Measurements from ENCODE around the gene RBM26. TPM values are rescaled to one million over a fixed set of nuclear protein-coding genes. Genes with fewer than 3 reads are reported as not detected.
"Not testable (repeated sequence)": the region's sequence is repeated elsewhere in the genome, so short reads cannot be mapped to it uniquely, and the experiment has no call there.

The RBM26 gene
- total RNA-seq, 4 donors from 2014 or later = 14.9 to 44.8 (median 23.1) TPM

GRCh38 chr13:79353693-79354092, 52.4 kb downstream of the RBM26 start:
- Histone ChIP-seq H3K4me3 (no peak overlapping the region), H3K27me3 (no peaks in the 10 kb centered on the region), H3K9me3 (no peaks in the 10 kb centered on the region), H3K36me3 (peaks cover 0 to 65% of the 10 kb centered on the region in 2 donors), H3K27ac (no peak overlapping the region), H3K4me1 (no peaks in the 10 kb centered on the region)
- intact Hi-C loops (cut with DNase I; ENCODE audit: low total_unique reads) (no loop called here), in situ Hi-C loops (cut with MboI; ENCODE audit: low sequenced_read_pairs in 4 of 4) (no loop called here)
- TF ChIP-seq POLR2A (IDR thresholded peaks at IDR 0.05) (no peak), CTCF (IDR thresholded peaks at IDR 0.05 in 4 of 5, conservative IDR thresholded peaks at IDR 0.05 in 1 of 5) (no peak)
- ATAC-seq (no peak), DNase-seq (no peak)

GRCh38 chr13:79352107-79352506, 53.9 kb downstream of the RBM26 start:
- Histone ChIP-seq H3K27ac (no peak overlapping the region), H3K4me1 (no peaks in the 10 kb centered on the region), H3K36me3 (peaks cover 0 to 52% of the 10 kb centered on the region in 2 donors), H3K9me3 (no peaks in the 10 kb centered on the region), H3K27me3 (no peaks in the 10 kb centered on the region), H3K4me3 (no peak overlapping the region)
- intact Hi-C loops (cut with DNase I; ENCODE audit: low total_unique reads) (no loop called here), in situ Hi-C loops (cut with MboI; ENCODE audit: low sequenced_read_pairs in 4 of 4) (no loop called here)
- TF ChIP-seq POLR2A (IDR thresholded peaks at IDR 0.05) = no peak
- no peak for TF ChIP-seq CTCF (IDR thresholded peaks at IDR 0.05 in 4 of 5, conservative IDR thresholded peaks at IDR 0.05 in 1 of 5)
- DNase-seq (no peak), ATAC-seq (no peak)

- H3K9me3 ChIP-seq; H3K27ac ChIP-seq; H3K4me1 ChIP-seq; intact Hi-C loops (cut with DNase I; ENCODE audit: low total_unique reads); H3K4me3 ChIP-seq; DNase-seq; ATAC-seq; H3K27me3 ChIP-seq; in situ Hi-C loops (cut with MboI; ENCODE audit: low sequenced_read_pairs in 4 of 4): not testable (repeated sequence)
- H3K36me3 ChIP-seq = peaks cover 0 to 36% of the 10 kb centered on the region in 2 donors
Observed at GRCh38 chr13:79349608-79350007, 56.4 kb downstream of the RBM26 start.

GRCh38 chr13:79349011-79349410, 57.0 kb downstream of the RBM26 start:
- no peak for ATAC-seq
- TF ChIP-seq POLR2A (IDR thresholded peaks at IDR 0.05) (no peak), CTCF (IDR thresholded peaks at IDR 0.05 in 4 of 5, conservative IDR thresholded peaks at IDR 0.05 in 1 of 5) (no peak)
- no peak for DNase-seq
- H3K27ac ChIP-seq = no peak overlapping the region
- no peaks in the 10 kb centered on the region for H3K9me3 ChIP-seq
- H3K4me3 ChIP-seq = no peak overlapping the region
- intact Hi-C loops (cut with DNase I; ENCODE audit: low total_unique reads) = no loop called here
- H3K27me3 ChIP-seq = no peaks in the 10 kb centered on the region
- H3K4me1 ChIP-seq = no peaks in the 10 kb centered on the region
- peaks cover 0 to 36% of the 10 kb centered on the region in 2 donors for H3K36me3 ChIP-seq
- in situ Hi-C loops (cut with MboI; ENCODE audit: low sequenced_read_pairs in 4 of 4) = no loop called here

GRCh38 chr13:79346300-79346914, 59.6 kb downstream of the RBM26 start:
- Histone ChIP-seq H3K4me3 (no peak overlapping the region), H3K4me1 (no peaks in the 10 kb centered on the region), H3K9me3 (no peaks in the 10 kb centered on the region), H3K36me3 (peaks cover 0 to 48% of the 10 kb centered on the region in 2 donors), H3K27ac (no peak overlapping the region), H3K27me3 (no peaks in the 10 kb centered on the region)
- intact Hi-C loops (cut with DNase I; ENCODE audit: low total_unique reads) (no loop called here), in situ Hi-C loops (cut with MboI; ENCODE audit: low sequenced_read_pairs in 4 of 4) (no loop called here)
- no peak for DNase-seq
- no peak for TF ChIP-seq POLR2A (IDR thresholded peaks at IDR 0.05)
- no peak for TF ChIP-seq CTCF (IDR thresholded peaks at IDR 0.05 in 4 of 5, conservative IDR thresholded peaks at IDR 0.05 in 1 of 5)
- ATAC-seq = no peak
